Measurements from ENCODE around the gene CHKA. TPM values are rescaled to one million over a fixed set of nuclear protein-coding genes. Genes with fewer than 3 reads are reported as not detected.

The CHKA gene
- total RNA-seq, 2 donors from 2014 or later, result 50.1 to 83.7 TPM

GRCh38 chr11:68036141-68036716 is 85.0 kb downstream of the CHKA start:
- no peaks in the 10 kb centered on the region for H3K27me3 ChIP-seq
- no peaks in the 10 kb centered on the region for H3K9me3 ChIP-seq
- no peak for DNase-seq
- H3K4me3 ChIP-seq, result no peak overlapping the region
- peak overlapping the region in 1 of 2 donors; percentile 46 for H3K9ac ChIP-seq (ENCODE audit: low read depth in 2 of 2, low read length in 2 of 2)
- TF ChIP-seq CTCF (IDR thresholded peaks at IDR 0.05), result no peak
- H3K4me1 ChIP-seq, result peaks cover 16% of the 10 kb centered on the region
- peak overlapping the region; percentile 70 for H3K27ac ChIP-seq
- no peaks in the 10 kb centered on the region for H3K36me3 ChIP-seq
- intact Hi-C loops (cut with DNase I), result no loop called here

- intact Hi-C loops (cut with DNase I), result no loop called here
- H3K9ac ChIP-seq (ENCODE audit: low read depth in 2 of 2, low read length in 2 of 2), result no peak overlapping the region
- no peak for TF ChIP-seq CTCF (IDR thresholded peaks at IDR 0.05)
- H3K4me1 ChIP-seq, result peaks cover 12% of the 10 kb centered on the region
- no peaks in the 10 kb centered on the region for H3K27me3 ChIP-seq
- H3K36me3 ChIP-seq, result no peaks in the 10 kb centered on the region
- no peaks in the 10 kb centered on the region for H3K9me3 ChIP-seq
- no peak overlapping the region for H3K27ac ChIP-seq
- no peak for DNase-seq
- H3K4me3 ChIP-seq, result no peak overlapping the region
Measured at GRCh38 chr11:68035266-68035876, 85.8 kb downstream of the CHKA start.

- no peaks in the 10 kb centered on the region for H3K9me3 ChIP-seq
- TF ChIP-seq CTCF (IDR thresholded peaks at IDR 0.05), result no peak
Measured at GRCh38 chr11:68033708-68034045, 87.5 kb downstream of the CHKA start.

GRCh38 chr11:68032997-68033707 is 88.0 kb downstream of the CHKA start:
- Histone ChIP-seq H3K27ac (no peak overlapping the region), H3K27me3 (no peaks in the 10 kb centered on the region), H3K36me3 (no peaks in the 10 kb centered on the region), H3K9ac (ENCODE audit: low read depth in 2 of 2, low read length in 2 of 2) (no peak overlapping the region), H3K9me3 (no peaks in the 10 kb centered on the region), H3K4me1 (peaks cover 8% of the 10 kb centered on the region), H3K4me3 (no peak overlapping the region)
- no peak for DNase-seq
- intact Hi-C loops (cut with DNase I), result no loop called here
- no peak for TF ChIP-seq CTCF (IDR thresholded peaks at IDR 0.05)

More at GRCh38 chr11:68033708-68034045, 87.5 kb downstream of the CHKA start:
- intact Hi-C loops (cut with DNase I), result no loop called here
- Histone ChIP-seq H3K27ac (no peak overlapping the region), H3K9ac (ENCODE audit: low read depth in 2 of 2, low read length in 2 of 2) (no peak overlapping the region), H3K27me3 (no peaks in the 10 kb centered on the region), H3K4me3 (no peak overlapping the region), H3K4me1 (peaks cover 12% of the 10 kb centered on the region), H3K36me3 (no peaks in the 10 kb centered on the region)
- DNase-seq, result no peak

GRCh38 chr11:68032003-68032402 is 89.2 kb downstream of the CHKA start:
- Histone ChIP-seq H3K4me1 (peaks cover 4% of the 10 kb centered on the region), H3K36me3 (no peaks in the 10 kb centered on the region), H3K27ac (no peak overlapping the region), H3K9me3 (no peaks in the 10 kb centered on the region), H3K4me3 (no peak overlapping the region), H3K9ac (ENCODE audit: low read depth in 2 of 2, low read length in 2 of 2) (peak overlapping the region; percentile 9 to 83), H3K27me3 (no peaks in the 10 kb centered on the region)
- DNase-seq, result no peak
- TF ChIP-seq CTCF (IDR thresholded peaks at IDR 0.05), result no peak
- intact Hi-C loops (cut with DNase I), result no loop called here
